ENCODE measurements around the gene PLOD1.
"Not testable (repeated sequence)": the region's sequence is repeated elsewhere in the genome, so short reads cannot be mapped to it uniquely, and the experiment has no call there.

DNA sequence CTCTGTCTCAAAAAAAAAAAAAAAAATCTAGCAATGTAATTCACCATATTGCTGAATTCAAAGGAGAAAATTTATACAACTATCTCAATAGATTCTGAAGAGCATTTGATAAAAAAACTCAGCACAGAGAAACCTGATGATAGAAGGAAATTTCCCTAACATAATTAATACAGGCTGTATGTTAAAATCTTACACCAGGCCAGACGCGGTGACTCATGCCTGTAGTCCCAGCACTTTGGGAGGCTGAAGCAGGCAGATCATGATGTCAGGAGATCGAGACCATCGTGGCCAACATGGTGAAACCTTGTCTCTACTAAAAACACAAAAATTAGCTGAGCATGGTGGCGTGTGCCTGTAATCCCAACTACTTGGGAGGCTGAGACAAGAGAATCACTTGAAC lies 30.4 kb upstream of the PLOD1 start:
- TF ChIP-seq, protein P1, sequence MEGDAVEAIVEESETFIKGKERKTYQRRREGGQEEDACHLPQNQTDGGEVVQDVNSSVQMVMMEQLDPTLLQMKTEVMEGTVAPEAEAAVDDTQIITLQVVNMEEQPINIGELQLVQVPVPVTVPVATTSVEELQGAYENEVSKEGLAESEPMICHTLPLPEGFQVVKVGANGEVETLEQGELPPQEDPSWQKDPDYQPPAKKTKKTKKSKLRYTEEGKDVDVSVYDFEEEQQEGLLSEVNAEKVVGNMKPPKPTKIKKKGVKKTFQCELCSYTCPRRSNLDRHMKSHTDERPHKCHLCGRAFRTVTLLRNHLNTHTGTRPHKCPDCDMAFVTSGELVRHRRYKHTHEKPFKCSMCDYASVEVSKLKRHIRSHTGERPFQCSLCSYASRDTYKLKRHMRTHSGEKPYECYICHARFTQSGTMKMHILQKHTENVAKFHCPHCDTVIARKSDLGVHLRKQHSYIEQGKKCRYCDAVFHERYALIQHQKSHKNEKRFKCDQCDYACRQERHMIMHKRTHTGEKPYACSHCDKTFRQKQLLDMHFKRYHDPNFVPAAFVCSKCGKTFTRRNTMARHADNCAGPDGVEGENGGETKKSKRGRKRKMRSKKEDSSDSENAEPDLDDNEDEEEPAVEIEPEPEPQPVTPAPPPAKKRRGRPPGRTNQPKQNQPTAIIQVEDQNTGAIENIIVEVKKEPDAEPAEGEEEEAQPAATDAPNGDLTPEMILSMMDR (conservative IDR thresholded peaks at IDR 0.05; ENCODE audit: low read depth, low read length): not testable (repeated sequence)
- not testable (repeated sequence) for TF ChIP-seq EZH2 (IDR thresholded peaks at IDR 0.05; ENCODE audit: borderline replicate concordance, low read depth, low read length, poor library complexity, severe bottlenecking)

Data from A673 (cell line).